IMR-90 (cell line): ENCODE measurements around the gene KIDINS220. TPM values are rescaled to one million over a fixed set of nuclear protein-coding genes. Genes with fewer than 3 reads are reported as not detected.

Experiments used
- ATAC-seq: fragments of 200-7000 bp; cut with Tn5 transposase; 2 replicates; pipeline ENCODE4 v1.9.1; 2020; ENCODE audit warnings: low read depth, mild to moderate bottlenecking, moderate library complexity
- BruUV-seq: library from RNA; stranded (reverse); fragments of 400-500 nt; replicated peaks from 2 replicates; lab custom pipeline; 2021; lab: Mats Ljungman, UMichigan
- CTCF ChIA-PET: fragments of 300-600 bp; formaldehyde crosslinking; extraction: SDS; loops from one replicate; lab custom pipeline; 2021; ENCODE audit warnings: antibody characterized with exemption; lab: Yijun Ruan, JAX
- POLR2A ChIA-PET: fragments of 300-600 bp; sonication (Branson Sonifier 250); formaldehyde crosslinking; loops from one replicate; lab custom pipeline; 2022; ENCODE audit warnings: antibody characterized with exemption; ENCODE audit not compliant: unreplicated experiment; lab: Charles Lee
- DNase-seq: peaks from one replicate; pipeline ENCODE4 v3.0.0; 2013
- H2AFZ ChIP-seq: replicated peaks from 2 replicates; pipeline ENCODE3; 2013; ENCODE audit warnings: low read length, mild to moderate bottlenecking; ENCODE audit not compliant: poor library complexity
- H2AK5ac ChIP-seq: 2 replicates; pipeline ENCODE4 v1.6.1; 2013; ENCODE audit warnings: low read depth, low read length, inconsistent platforms
- H2AK9ac ChIP-seq: replicated peaks from 2 replicates; pipeline ENCODE3; 2013; ENCODE audit warnings: mild to moderate bottlenecking, low read depth, low read length, moderate library complexity; ENCODE audit not compliant: poor library complexity
- H2BK120ac ChIP-seq: 2 replicates; pipeline ENCODE4 v1.6.1; 2013; ENCODE audit warnings: low read depth, low read length, inconsistent platforms
- H2BK15ac ChIP-seq: 3 replicates; pipeline ENCODE4 v1.6.1; 2013; ENCODE audit warnings: low read depth, low read length, inconsistent platforms
- H2BK20ac ChIP-seq: 2 replicates; pipeline ENCODE4 v1.6.1; 2013; ENCODE audit warnings: low read depth, mild to moderate bottlenecking, inconsistent platforms, low read length, moderate library complexity
- H2BK5ac ChIP-seq: 2 replicates; pipeline ENCODE4 v1.6.1; 2013; ENCODE audit warnings: mild to moderate bottlenecking, low read depth, low read length, inconsistent platforms; ENCODE audit not compliant: poor library complexity, severe bottlenecking
- H3K14ac ChIP-seq: replicated peaks from 2 replicates; pipeline ENCODE4 v1.6.1; 2013; ENCODE audit warnings: low read depth, low read length, inconsistent platforms
- H3K18ac ChIP-seq: 2 replicates; pipeline ENCODE4 v1.6.1; 2013; ENCODE audit warnings: low read depth, low read length, control low read depth
- H3K23ac ChIP-seq: 2 replicates; pipeline ENCODE4 v1.6.1; 2013; ENCODE audit warnings: low read depth, low read length, inconsistent platforms
- H3K27ac ChIP-seq: 2 replicates; pipeline ENCODE4 v1.5.1; 2013; ENCODE audit warnings: mild to moderate bottlenecking, control low read depth, low read length; ENCODE audit not compliant: insufficient read depth
- H3K27me3 ChIP-seq: 2 replicates; pipeline ENCODE4 v1.6.1; 2013; ENCODE audit warnings: low read length; ENCODE audit not compliant: control insufficient read depth, insufficient read depth
- H3K36me3 ChIP-seq: 2 replicates; pipeline ENCODE4 v1.6.1; 2013; ENCODE audit warnings: low read length, mixed read lengths; ENCODE audit not compliant: control insufficient read depth, insufficient read depth
- H3K4ac ChIP-seq: 2 replicates; pipeline ENCODE4 v1.6.1; 2013; ENCODE audit warnings: low read depth, low read length, inconsistent platforms
- H3K4me1 ChIP-seq: 2 replicates; pipeline ENCODE4 v1.6.1; 2013; ENCODE audit warnings: low read length, mixed read lengths; ENCODE audit not compliant: control insufficient read depth, insufficient read depth
- H3K4me2 ChIP-seq: 2 replicates; pipeline ENCODE4 v1.6.1; 2013; ENCODE audit warnings: low read depth, mild to moderate bottlenecking, control low read depth, low read length, moderate library complexity
- H3K4me3 ChIP-seq: 2 replicates; pipeline ENCODE4 v1.5.1; 2013; ENCODE audit warnings: low read depth, mild to moderate bottlenecking, control low read depth, low read length, moderate library complexity; ENCODE audit not compliant: insufficient read depth
- H3K56ac ChIP-seq: 2 replicates; pipeline ENCODE4 v1.6.1; 2013; ENCODE audit warnings: low read length, inconsistent platforms; ENCODE audit not compliant: insufficient read depth; ENCODE audit errors: extremely low read depth
- H3K79me1 ChIP-seq, 2 experiments: 2 replicates each; pipeline ENCODE4 v1.6.1; 2013; ENCODE audit warnings: low read length in 2 of 2, inconsistent platforms in 1 of 2, low read depth in 1 of 2
- H3K9ac ChIP-seq: 2 replicates; pipeline ENCODE4 v1.6.1; 2013; ENCODE audit warnings: low read depth, low read length, control low read depth
- H3K9me1 ChIP-seq: 2 replicates; pipeline ENCODE4 v1.6.1; 2013; ENCODE audit warnings: low read length, inconsistent platforms; ENCODE audit not compliant: insufficient read depth
- H3K9me3 ChIP-seq: 2 replicates; pipeline ENCODE4 v1.6.1; 2013; ENCODE audit warnings: low read length; ENCODE audit not compliant: control insufficient read depth, insufficient read depth
- H4K20me1 ChIP-seq: 2 replicates; pipeline ENCODE4 v1.6.1; 2013; ENCODE audit warnings: low read length, inconsistent platforms; ENCODE audit not compliant: insufficient read depth
- H4K5ac ChIP-seq: 2 replicates; pipeline ENCODE4 v1.6.1; 2013; ENCODE audit warnings: mild to moderate bottlenecking, low read depth, low read length, control low read depth
- H4K8ac ChIP-seq, 2 experiments: 2 replicates each; pipeline ENCODE4 v1.6.1; 2013; ENCODE audit warnings: low read depth in 2 of 2, low read length in 2 of 2, control low read depth in 1 of 2, inconsistent platforms in 1 of 2
- H4K91ac ChIP-seq: 2 replicates; pipeline ENCODE4 v1.6.1; 2013; ENCODE audit warnings: low read depth, low read length, inconsistent platforms; ENCODE audit not compliant: insufficient read depth
- BHLHE40 ChIP-seq: fragments of 150-350 bp; IDR thresholded peaks from 2 replicates; pipeline ENCODE4 v1.6.1; 2016; ENCODE audit warnings: mild to moderate bottlenecking, low read depth, low read length
- CEBPB ChIP-seq: IDR thresholded peaks from 2 replicates; pipeline ENCODE4 v1.6.1; 2012; ENCODE audit warnings: low read depth, low read length, improper control_type of control experiment
- CHD1 ChIP-seq: IDR thresholded peaks from 2 replicates; pipeline ENCODE4 v1.6.1; 2012; ENCODE audit warnings: low read depth, low read length, improper control_type of control experiment
- CTCF ChIP-seq: conservative IDR thresholded peaks from 2 replicates; pipeline ENCODE4 v1.5.1; 2012; ENCODE audit warnings: mild to moderate bottlenecking, low read depth, low read length, improper control_type of control experiment
- ELK1 ChIP-seq: fragments of 150-350 bp; IDR thresholded peaks from 2 replicates; pipeline ENCODE4 v1.6.1; 2016; ENCODE audit warnings: low read depth, mild to moderate bottlenecking, low read length, moderate library complexity, borderline replicate concordance
- MAFK ChIP-seq: IDR thresholded peaks from 2 replicates; pipeline ENCODE4 v1.6.1; 2012; ENCODE audit warnings: low read depth, low read length, improper control_type of control experiment
- MAZ ChIP-seq: IDR thresholded peaks from 2 replicates; pipeline ENCODE4 v1.6.1; 2012; ENCODE audit warnings: low read depth, mild to moderate bottlenecking, low read length, improper control_type of control experiment, moderate library complexity, borderline replicate concordance
- MXI1 ChIP-seq: IDR thresholded peaks from 2 replicates; pipeline ENCODE4 v1.6.1; 2012; ENCODE audit warnings: low read depth, mild to moderate bottlenecking, low read length, moderate library complexity, borderline replicate concordance
- POLR2A ChIP-seq: IDR thresholded peaks from 2 replicates; pipeline ENCODE4 v1.6.1; 2012; ENCODE audit warnings: mild to moderate bottlenecking, low read depth, low read length
- RAD21 ChIP-seq: IDR thresholded peaks from 2 replicates; pipeline ENCODE4 v1.6.1; 2012; ENCODE audit warnings: low read length, improper control_type of control experiment
- RFX5 ChIP-seq: IDR thresholded peaks from 2 replicates; pipeline ENCODE4 v1.8.0; 2012; ENCODE audit warnings: low read depth, mild to moderate bottlenecking, low read length, moderate library complexity
- SMC3 ChIP-seq: fragments of 150-350 bp; IDR thresholded peaks from 2 replicates; pipeline ENCODE4 v1.6.1; 2016; ENCODE audit warnings: low read depth, mild to moderate bottlenecking, antibody characterized with exemption, low read length, moderate library complexity
- dilution Hi-C: fragments of 300-500 bp; cut with HindIII; formaldehyde crosslinking; loops from one replicate; pipeline ENCODE4 v1.14.3; 2018; ENCODE audit warnings: low sequenced_read_pairs; ENCODE audit not compliant: unreplicated experiment
- in situ Hi-C: fragments of 300-500 bp; cut with MboI; formaldehyde crosslinking; loops from 3 replicates; pipeline ENCODE4 v1.14.3; 2019; ENCODE audit warnings: low sequenced_read_pairs, inconsistent platforms, mixed read lengths
- intact Hi-C: fragments of 100-400 bp; cut with micrococcal nuclease; formaldehyde crosslinking; loops from 2 replicates; pipeline ENCODE4 v1.10.0; 2022
- polyA plus RNA-seq, 3 experiments: library from polyadenylated mRNA; depleted of rRNA; stranded (reverse); fragments of >200 nt; gene quantifications; 2 replicates each; pipeline ENCODE4 v1.2.3, GENCODE V29; 2012; ENCODE audit warnings: low replicate concordance in 1 of 3
- total RNA-seq: library from RNA; depleted of rRNA; stranded (reverse); fragments of >200 nt; gene quantifications from 2 replicates; pipeline ENCODE4 v1.2.3, GENCODE V29; 2012

The KIDINS220 gene
- total and polyA plus RNA-seq, 2 of the 4 experiments (the other 2 are of a cell fraction), result 23.1 to 63.4 TPM

GRCh38 chr2:8756230-8756629, 81.2 kb downstream of the KIDINS220 start:
- no peak overlapping the region for H3K4me2 ChIP-seq
- H4K20me1 ChIP-seq, result no peaks in the 10 kb centered on the region
- no peak overlapping the region for H2BK15ac ChIP-seq
- no peak overlapping the region for H3K4me3 ChIP-seq
- H2BK5ac ChIP-seq, result no peak overlapping the region
- no peaks in the 10 kb centered on the region for H3K4me1 ChIP-seq
- no peak overlapping the region for H2AK5ac ChIP-seq
- no peak overlapping the region for H3K23ac ChIP-seq
- H3K9ac ChIP-seq, result no peak overlapping the region
- H2AFZ ChIP-seq, result no peak overlapping the region
- in situ Hi-C loops, result loop anchor here (10.0 to 25.0 kb wide), 2 partner anchors 1331 to 1544 kb away; no protein-coding TSS in a partner anchor
- no peaks in the 10 kb centered on the region for H3K27me3 ChIP-seq
- peaks cover 2 to 7% of the 10 kb centered on the region in 2 experiments; a peak in 3 of 4 replicates for H3K79me1 ChIP-seq
- intact Hi-C loops, result no loop called here
- H2BK120ac ChIP-seq, result no peak overlapping the region
- no peak for DNase-seq
- H3K9me1 ChIP-seq, result no peaks in the 10 kb centered on the region
- no TSS peak for BruUV-seq
- H4K91ac ChIP-seq, result no peak overlapping the region
- H3K14ac ChIP-seq, result no peak overlapping the region
- H3K36me3 ChIP-seq, result peaks cover 8% of the 10 kb centered on the region
- dilution Hi-C loops, result no loop called here
- no peak overlapping the region for H4K5ac ChIP-seq
- H3K4ac ChIP-seq, result no peak overlapping the region
- CTCF ChIA-PET, result interaction anchor here (0.5 kb wide), 1 partner anchor 15 kb away, joined by 3 read pairs; no protein-coding TSS in a partner anchor
- no peak overlapping the region for H3K18ac ChIP-seq
- H3K9me3 ChIP-seq, result peaks cover 6% of the 10 kb centered on the region
- no peak overlapping the region for H3K56ac ChIP-seq
- TF ChIP-seq MXI1, result no peak
- no peak for TF ChIP-seq MAZ
- TF ChIP-seq RAD21, result no peak
- TF ChIP-seq CHD1, result no peak
- TF ChIP-seq CTCF, result no peak
- no peak for TF ChIP-seq CEBPB
- TF ChIP-seq MAFK, result no peak
- no peak for TF ChIP-seq RFX5
- TF ChIP-seq SMC3, result no peak
- no peak for TF ChIP-seq ELK1
- no peak for TF ChIP-seq POLR2A
- TF ChIP-seq BHLHE40, result no peak
- no peak overlapping the region for H2AK9ac ChIP-seq
- no peak overlapping the region for H4K8ac ChIP-seq
- no peak overlapping the region for H3K27ac ChIP-seq
- ATAC-seq, result no peak
- no peak overlapping the region for H2BK20ac ChIP-seq
- POLR2A ChIA-PET, result no interaction called here
